ENCODE data around the gene GLS2.
"Not testable (repeated sequence)": the region's sequence is repeated elsewhere in the genome, so short reads cannot be mapped to it uniquely, and the experiment has no call there.

The GLS2 gene

DNA sequence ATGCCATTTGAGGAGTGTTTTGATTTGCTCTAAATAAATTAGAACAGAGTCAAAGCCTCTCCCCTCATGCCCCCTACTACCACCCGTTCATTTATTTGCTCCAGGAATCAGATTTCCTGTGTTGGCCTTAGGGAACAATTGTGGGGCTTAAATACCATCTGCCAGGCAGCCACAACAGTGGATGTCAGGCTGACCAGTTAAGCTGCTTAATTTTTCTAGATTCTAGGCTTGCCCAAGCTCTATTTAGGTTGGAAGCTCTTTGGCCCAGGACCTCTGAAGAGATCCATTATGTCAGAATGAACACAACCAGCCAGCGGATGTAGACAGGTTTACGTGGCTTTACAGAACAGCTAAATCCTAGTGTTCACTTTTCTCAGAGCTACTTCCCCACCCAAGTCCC is 37.7 kb downstream of the GLS2 start:
- no peak for TF ChIP-seq JUND (IDR thresholded peaks at IDR 0.05; ENCODE audit: low read depth)
- no peak for DNase-seq (ENCODE audit: low read depth in 1 of 2, low spot score in 1 of 2)
- in situ Hi-C loops (cut with HindIII; ENCODE audit: low pct_unique_long_range_greater_than_20kb, low sequenced_read_pairs): no loop called here

DNA sequence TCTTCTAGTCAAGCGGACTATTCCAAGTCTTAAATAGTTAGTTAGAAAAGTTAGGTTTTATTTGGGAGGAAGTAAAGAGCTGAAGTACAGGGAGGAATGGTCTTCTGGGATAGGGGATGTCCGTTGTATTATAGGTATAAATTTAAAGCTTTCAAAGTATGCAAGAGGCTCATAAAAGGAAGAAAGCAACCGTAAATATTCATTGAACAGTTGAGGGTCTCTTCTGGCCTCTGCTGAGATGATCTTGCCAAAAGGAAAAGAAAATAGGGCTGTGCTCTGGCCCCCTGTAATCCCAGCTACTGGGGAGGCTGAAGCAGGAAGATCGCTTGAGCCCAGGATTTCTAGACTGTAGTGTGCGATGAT is 38.4 kb downstream of the GLS2 start:
- no peak for TF ChIP-seq JUND (IDR thresholded peaks at IDR 0.05; ENCODE audit: low read depth)
- in situ Hi-C loops (cut with HindIII; ENCODE audit: low pct_unique_long_range_greater_than_20kb, low sequenced_read_pairs): no loop called here
- no peak for DNase-seq (ENCODE audit: low read depth in 1 of 2, low spot score in 1 of 2)

DNA sequence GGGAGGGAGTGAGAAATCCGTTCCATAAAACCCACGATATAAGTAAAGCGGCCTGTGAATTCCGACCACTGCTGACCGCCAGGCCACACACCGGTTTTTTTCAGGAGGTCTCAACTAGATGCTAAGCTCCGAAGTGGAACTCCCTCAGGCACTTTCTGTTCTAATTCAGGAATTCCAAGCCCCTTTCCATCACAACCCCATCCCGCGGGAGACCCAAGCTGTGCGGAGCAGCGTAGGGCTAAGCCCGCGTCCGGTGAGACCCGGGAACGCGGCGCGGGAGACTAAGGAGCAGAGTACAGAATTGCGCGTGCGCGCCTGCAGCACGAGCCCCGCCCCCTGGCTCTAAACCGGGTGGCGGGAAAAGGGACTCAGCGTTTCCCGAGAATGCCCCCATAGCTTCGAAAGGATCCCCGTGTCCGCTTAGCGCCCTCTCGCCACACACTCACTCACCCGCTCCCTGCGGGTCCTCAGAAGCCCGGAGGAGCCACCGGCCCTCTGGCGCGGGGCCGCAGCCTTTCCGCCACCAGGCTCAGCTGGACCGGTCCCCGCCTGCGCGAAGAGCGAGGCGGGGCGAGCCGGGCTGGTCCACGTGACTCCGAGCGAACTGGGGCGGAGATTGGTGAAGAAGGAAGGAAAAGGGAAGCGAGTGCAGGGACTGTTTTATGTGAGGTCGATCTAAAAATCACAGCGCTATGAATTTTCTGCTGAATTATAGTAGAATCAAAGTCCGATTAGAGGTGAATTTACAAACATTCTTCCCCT is 38.9 kb downstream of the GLS2 start, which contains the start of gene TIMELESS:
Gene TIMELESS (minus strand): TSS at position 567 of the 762 bp plus-strand sequence. CDS start 15,256 bp downstream, outside the sequence.
- in situ Hi-C loops (cut with HindIII; ENCODE audit: low pct_unique_long_range_greater_than_20kb, low sequenced_read_pairs): no loop called here
- no peak for TF ChIP-seq JUND (IDR thresholded peaks at IDR 0.05; ENCODE audit: low read depth)
- DNase-seq (ENCODE audit: low read depth in 1 of 2, low spot score in 1 of 2): peak; percentile 94 to 96

DNA sequence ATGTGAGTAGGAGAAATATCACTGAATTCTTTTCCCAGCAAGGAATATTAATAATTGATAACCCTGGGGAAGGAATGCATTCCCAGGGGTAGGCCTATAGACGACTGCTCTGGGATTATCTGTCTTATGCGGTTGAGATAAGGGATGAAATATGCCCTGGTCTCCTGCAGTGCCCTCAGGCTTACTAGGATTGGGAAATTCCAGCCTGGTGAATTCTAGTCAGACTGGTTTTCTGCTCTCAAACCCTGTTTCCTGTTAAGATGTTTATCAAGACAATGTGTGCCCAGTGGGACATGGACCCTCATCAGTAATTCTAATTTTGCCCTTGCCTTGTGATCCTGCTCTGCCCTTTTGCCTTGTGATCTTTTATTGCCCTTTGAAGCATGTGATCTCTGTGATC is 44.8 kb downstream of the GLS2 start:
- in situ Hi-C loops (cut with HindIII; ENCODE audit: low pct_unique_long_range_greater_than_20kb, low sequenced_read_pairs): not testable (repeated sequence)
- DNase-seq (ENCODE audit: low read depth in 1 of 2, low spot score in 1 of 2): peak in 1 of 2 experiments; percentile 53

DNA sequence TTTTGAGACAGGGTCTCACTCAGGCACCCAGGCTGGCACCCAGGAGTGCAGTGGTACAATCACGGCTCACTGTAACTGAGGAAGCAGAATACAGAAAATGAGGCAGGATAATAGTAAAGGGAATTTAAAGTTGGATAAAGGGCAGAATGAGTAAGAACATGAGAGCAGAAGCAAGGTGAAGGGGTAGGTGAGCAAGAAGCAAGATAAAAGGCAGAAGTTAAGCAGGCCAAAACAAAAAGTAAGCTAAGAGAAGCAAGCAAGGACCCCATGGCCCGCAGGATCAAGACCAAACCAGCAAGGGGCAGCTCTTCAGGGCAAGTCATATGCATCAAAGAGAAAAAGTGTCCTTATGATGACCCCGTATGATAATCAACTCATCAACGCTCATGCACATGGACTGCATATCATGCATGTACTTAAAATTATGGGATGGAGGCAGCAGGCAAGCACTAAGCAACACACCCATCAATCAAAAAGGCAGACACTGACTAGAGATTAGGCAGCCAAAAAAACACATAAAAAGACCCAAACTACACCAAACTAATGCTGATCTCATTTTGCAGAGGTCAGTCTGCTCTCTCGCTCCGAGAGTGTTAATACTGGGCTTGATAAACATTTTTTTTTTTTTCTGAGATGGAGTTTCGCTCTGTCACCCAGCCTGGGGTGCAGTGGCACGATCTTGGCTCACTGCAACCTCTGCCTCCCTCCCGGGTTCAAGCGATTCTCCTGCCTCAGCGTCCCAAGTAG is 50.4 kb downstream of the GLS2 start:
- in situ Hi-C loops (cut with HindIII; ENCODE audit: low pct_unique_long_range_greater_than_20kb, low sequenced_read_pairs): no loop called here
- no peak for TF ChIP-seq JUND (IDR thresholded peaks at IDR 0.05; ENCODE audit: low read depth)
- DNase-seq (ENCODE audit: low read depth in 1 of 2, low spot score in 1 of 2): no peak

DNA sequence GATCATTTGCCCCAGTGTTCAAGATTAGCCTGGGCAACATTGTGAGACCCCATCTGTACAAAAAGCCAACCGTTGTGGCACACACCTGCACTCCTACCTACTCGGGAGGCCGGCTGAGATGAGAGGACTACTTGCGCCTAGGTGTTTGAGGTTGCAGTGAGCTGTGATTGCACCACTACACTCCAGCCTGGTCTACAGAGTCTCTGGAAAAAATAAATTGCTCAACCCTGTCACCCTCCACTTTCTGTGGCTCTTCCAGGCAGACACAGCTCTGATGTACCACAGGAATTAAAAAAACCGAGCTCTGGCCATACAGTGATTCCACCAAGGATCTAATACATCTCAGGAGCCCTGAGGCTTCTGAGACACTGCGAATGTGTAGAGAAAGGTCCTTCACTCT is 53.1 kb downstream of the GLS2 start:
- TF ChIP-seq JUND (IDR thresholded peaks at IDR 0.05; ENCODE audit: low read depth): no peak
- DNase-seq (ENCODE audit: low read depth in 1 of 2, low spot score in 1 of 2): no peak
- in situ Hi-C loops (cut with HindIII; ENCODE audit: low pct_unique_long_range_greater_than_20kb, low sequenced_read_pairs): no loop called here

DNA sequence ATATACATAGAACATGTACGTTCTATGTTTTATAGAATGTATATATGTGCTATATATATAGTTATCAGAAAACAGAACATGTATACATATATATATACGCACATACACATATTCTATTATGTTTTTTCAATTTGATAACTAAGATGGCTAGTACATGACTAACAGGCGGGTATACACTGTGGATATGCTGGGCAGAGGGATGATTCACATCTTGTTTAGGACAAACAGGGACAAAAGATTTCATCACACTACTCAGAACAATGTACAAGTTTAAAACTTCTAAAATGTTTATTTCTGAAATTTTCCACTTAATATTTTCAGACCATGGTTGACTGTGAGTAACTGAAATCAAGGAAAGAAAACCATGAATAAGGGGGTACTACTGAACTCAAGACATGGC is 56.1 kb downstream of the GLS2 start:
- TF ChIP-seq JUND (IDR thresholded peaks at IDR 0.05; ENCODE audit: low read depth): no peak
- in situ Hi-C loops (cut with HindIII; ENCODE audit: low pct_unique_long_range_greater_than_20kb, low sequenced_read_pairs): no loop called here
- DNase-seq (ENCODE audit: low read depth in 1 of 2, low spot score in 1 of 2): no peak

DNA sequence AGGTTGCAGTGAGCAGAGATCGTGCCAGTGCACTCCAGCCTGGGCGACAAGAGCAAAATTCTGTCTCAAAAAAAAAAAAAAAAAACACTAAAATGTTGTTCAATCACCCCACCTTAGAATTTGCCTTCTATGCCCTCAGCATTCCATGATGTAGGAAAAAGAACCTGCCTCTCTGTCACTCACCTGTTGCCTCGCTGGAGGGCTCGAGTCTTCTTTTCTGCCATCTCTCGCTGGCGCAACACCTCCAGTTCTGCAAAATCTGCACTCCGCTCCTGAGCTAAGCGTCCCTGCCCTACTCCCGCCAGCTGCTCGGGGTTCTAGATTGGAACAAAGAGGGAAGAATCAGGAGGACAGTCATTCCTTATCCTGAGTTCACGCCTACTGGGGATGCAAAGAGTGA is 56.7 kb downstream of the GLS2 start:
- DNase-seq (ENCODE audit: low read depth in 1 of 2, low spot score in 1 of 2): no peak
- in situ Hi-C loops (cut with HindIII; ENCODE audit: low pct_unique_long_range_greater_than_20kb, low sequenced_read_pairs): no loop called here
- no peak for TF ChIP-seq JUND (IDR thresholded peaks at IDR 0.05; ENCODE audit: low read depth)

DNA sequence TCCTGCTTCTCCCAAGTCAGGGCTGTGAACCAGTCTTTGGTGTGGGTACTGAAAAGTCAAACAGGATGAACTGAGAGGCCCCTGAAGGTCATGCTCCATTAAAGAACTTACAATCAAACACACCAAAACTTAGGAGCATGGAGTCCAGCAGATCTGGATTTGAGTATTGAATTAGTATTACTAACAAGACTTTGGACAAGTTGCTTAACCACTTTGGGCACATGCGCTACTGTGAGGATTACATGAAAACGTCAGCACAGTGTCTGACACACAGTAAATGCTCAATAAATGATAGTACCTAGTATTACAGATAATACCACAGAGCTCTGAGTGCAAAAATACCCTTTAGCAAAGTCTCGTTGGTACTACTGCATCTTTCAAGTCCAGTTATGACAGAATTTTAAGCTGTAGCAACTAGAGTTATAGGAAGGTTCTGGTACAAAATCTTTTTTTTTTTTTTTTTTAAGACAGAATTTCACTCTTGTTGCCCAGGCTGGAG is 62.0 kb downstream of the GLS2 start:
- DNase-seq (ENCODE audit: low read depth in 1 of 2, low spot score in 1 of 2): no peak
- in situ Hi-C loops (cut with HindIII; ENCODE audit: low pct_unique_long_range_greater_than_20kb, low sequenced_read_pairs): no loop called here
- no peak for TF ChIP-seq JUND (IDR thresholded peaks at IDR 0.05; ENCODE audit: low read depth)

DNA sequence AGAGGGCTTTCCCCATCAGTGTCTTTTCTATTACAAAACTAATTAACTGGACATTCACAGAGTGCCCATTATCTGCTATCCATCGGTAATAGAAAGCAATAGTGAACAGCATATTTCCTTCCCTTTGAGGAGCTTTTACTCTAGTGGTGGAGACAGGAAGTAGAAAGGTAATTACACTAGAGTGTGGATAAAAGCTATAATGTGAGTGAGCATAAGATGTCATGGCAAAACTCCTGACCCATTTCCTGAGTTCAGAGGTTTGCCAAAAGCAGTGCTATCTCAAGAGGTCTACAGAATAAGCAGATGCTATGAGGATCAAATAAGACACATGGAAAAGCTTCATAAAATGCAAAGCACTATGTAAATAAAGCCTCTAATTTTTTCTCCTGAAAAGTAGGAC is 62.8 kb downstream of the GLS2 start:
- TF ChIP-seq JUND (IDR thresholded peaks at IDR 0.05; ENCODE audit: low read depth): no peak
- in situ Hi-C loops (cut with HindIII; ENCODE audit: low pct_unique_long_range_greater_than_20kb, low sequenced_read_pairs): no loop called here
- DNase-seq (ENCODE audit: low read depth in 1 of 2, low spot score in 1 of 2): no peak

All from T47D (cell line).